GM15510 (cell line): ENCODE data around the gene SPDL1.

Experiments
- POLR2A ChIP-seq: IDR thresholded peaks from 3 replicates; pipeline ENCODE4 v1.6.1; 2011; ENCODE audit warnings: borderline replicate concordance; ENCODE audit not compliant: insufficient read length; ENCODE audit errors: extremely low read depth

The SPDL1 gene

GRCh38 chr5:169557838-169558237 is 25.7 kb upstream of the SPDL1 start:
- no peak for TF ChIP-seq POLR2A

- TF ChIP-seq POLR2A: no peak
Observed at GRCh38 chr5:169561893-169562292, 21.7 kb upstream of the SPDL1 start.

DNA sequence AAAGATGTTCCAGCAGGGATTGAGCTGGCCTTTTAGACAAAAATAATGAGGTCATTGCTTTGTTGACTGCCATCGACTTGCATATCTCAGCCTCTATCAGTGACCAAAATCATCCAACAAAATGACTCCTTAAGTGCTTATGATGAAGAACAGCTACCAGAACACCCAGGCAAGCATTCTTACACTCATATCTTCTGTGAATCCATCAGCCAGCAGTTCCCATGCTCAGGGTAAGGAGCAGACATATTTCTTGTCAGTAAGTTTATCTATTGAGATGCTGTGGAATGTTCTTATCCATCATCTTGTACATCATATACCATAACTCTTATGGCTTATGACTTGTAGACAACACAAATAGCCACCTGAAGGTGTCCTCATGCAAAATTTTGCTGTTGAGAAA is 20.2 kb upstream of the SPDL1 start:
- TF ChIP-seq POLR2A: no peak

DNA sequence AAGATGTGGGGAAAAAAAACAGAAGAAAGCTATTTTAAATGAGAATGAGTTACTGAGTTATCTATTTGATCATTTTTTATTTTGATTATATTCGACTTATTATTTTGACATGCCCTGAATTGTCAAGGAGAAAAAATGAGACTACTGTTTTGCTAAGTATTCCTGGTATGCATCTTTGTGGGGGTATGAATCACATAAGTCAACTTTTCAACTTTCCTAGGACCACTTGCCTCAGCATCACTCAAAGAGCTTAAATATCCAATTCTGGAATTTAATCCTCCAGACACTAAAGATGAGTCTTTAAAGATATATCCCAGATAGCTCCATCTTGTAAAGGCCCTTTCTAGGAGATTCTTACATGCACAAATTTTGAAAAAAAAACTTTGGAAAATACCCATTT is 17.4 kb upstream of the SPDL1 start:
- no peak for TF ChIP-seq POLR2A

DNA sequence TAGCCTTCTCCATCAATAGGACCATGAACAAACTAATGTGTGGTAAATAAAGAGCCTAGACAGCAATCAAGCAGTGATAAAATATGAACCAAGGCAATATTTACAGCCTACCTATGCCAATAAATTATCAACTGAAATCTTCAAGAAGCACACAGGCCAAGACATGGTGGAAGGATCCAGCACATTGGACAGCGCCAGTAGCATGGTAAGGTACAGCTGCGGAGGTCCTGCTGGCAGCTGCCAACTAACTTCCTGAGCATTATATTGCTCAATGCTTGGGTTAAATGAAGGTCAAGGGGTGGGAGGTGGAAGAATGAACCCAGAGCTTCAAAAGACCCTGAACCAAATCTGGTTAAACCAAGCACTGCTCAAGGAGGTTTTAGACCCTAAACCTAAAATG is 16.5 kb upstream of the SPDL1 start:
- TF ChIP-seq POLR2A: no peak

DNA sequence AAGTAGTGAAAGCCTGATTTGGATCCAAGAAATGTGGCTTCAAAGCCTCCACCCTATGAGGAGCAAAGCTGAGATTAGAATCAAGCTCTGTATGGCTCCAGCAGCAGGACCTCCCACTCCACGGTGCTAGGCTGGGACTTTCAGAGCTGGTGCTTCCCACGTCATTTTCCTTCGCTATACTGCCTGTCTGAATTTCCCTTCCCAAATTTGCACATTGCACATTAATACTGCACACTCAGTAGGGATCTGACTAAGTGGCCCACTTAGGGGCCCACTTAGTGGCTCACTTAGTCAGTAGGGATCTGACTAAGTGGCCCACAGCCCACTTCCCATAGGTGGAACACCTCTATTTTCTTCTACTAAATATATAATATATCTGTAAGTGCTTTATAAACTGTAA is 14.1 kb upstream of the SPDL1 start:
- TF ChIP-seq POLR2A: no peak

DNA sequence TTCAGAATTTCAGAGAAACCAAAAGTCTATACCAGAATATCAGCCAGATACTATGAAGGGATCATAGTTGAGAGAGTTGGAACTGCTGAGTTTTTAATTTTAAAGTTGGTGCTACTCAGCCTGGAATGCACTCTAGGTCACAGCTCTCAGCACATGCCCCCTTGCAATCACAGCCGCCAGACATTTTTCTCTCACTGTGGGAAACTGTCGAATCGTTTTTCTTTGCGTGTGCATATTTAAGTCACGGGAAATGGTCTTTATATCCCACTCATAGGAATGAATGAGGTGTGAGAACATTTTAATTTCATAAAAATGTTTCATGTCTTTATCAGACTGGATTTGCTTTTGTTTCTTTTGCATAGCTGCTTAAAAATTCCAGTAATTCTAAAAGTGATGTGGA is 12.2 kb upstream of the SPDL1 start:
- no peak for TF ChIP-seq POLR2A

GRCh38 chr5:169574134-169574646 is 9.4 kb upstream of the SPDL1 start:
- TF ChIP-seq POLR2A: no peak

GRCh38 chr5:169576181-169576598 is 7.4 kb upstream of the SPDL1 start:
- no peak for TF ChIP-seq POLR2A

DNA sequence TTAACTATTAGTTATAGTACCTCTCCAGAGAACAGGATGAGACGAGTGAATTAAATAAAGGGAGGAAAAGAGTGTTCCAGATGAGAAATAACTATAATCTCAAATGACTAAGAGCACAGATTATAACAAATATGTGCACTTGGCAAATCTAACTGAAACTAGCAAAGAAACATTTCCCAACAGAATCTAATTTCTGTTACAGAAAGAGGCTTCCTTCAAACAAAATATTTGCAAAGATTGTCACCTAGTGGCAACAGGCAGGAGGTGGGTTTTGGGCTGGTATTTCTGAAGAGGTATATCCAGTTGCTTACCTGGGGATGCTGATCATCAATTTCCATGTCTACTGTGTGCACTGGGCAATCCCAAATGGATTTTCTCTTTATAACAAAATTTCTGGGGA is 5.6 kb upstream of the SPDL1 start:
- TF ChIP-seq POLR2A: no peak

DNA sequence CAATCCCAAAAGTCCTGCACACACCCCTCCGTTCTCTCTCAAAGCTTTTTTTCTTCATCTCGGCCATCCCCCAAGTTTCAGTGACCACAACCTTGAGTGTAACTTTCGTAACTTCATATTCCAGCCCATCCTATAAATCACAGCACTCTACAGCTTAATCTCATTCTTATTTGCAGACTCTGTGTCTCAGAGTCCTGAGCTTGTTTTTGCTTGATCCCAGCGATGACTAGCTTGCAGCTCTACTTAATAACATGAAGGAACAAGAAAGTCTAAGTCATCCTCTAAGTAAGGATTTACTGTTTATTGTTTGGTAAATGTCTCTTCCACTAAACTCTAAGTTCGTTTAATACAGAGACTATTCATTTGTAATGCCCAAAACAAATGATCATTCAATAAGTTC is 2.6 kb upstream of the SPDL1 start:
- TF ChIP-seq POLR2A: no peak

DNA sequence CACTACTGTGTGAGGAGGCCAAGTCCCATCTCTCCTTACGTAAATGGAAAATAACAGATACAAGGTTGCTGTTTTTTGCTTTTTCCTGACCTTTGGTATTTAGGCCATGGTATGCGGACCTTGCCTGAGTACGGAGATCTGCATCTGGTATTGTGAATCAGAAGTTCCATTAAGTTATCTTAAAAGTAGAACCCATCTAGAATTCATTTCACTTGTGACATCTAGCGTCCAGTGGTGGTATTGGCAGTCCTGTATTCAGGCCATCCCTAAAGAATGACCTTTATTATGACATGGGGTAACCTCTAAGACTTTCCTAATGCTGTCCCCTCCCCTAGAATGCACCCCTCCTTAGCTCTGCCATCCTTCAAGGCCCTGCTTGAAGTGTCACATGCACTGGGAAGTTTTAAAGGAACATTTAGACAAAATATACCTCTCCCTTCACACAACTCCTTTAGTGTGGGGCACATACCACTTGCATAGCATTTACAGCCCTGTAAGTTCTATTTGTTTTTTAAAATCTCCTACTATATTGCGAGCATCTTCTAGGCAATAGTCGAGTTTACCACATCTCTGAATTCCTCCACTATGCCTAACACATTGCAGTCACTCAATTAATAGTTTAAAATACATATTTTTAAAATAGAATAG is 1.9 kb upstream of the SPDL1 start:
- no peak for TF ChIP-seq POLR2A

DNA sequence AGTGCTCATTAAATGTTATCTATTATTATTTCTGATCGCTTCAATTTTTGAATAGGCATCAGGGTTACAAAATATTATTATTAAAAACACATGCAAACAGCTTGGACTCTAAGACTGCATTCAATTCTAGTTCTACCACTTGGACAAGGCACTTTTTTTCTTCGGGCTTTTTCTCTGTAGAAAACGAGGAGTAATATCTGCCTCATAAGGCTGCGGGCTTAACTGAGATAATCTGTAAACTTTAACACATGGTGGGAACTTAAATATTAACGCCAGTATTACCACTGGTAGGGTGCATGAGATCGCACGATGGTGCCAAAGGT is 511 bp upstream of the SPDL1 start:
- TF ChIP-seq POLR2A: no peak

DNA sequence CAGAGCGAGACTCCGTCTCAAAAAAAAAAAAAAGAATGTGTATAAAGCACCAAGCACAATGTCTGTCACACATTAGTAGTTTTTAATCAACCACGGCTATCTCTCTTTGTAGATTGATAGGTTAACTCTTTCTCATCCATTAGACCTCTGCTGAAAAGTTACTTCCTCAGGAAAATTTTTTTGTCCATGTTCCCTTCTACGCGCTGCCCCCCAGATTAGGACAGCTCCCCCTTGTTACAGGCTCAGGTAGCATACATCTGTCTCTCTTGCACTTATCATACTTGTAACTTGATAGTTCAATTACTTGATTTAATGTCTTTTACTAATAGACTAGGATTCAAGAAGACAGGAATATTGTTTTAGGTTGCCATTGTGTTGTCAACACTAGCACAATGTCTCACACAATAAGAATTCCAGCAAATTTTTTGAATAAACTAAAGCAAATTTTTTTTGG is 1.5 kb downstream of the SPDL1 start:
- TF ChIP-seq POLR2A: no peak

GRCh38 chr5:169590602-169591001 is 7.0 kb downstream of the SPDL1 start:
- TF ChIP-seq POLR2A: no peak

GRCh38 chr5:169591636-169592035 is 8.1 kb downstream of the SPDL1 start:
- no peak for TF ChIP-seq POLR2A
